ENCODE measurements around the gene SETDB1. TPM values are rescaled to one million over a fixed set of nuclear protein-coding genes. Genes with fewer than 3 reads are reported as not detected.

Gene SETDB1
- 22.7 to 28.1 TPM (median 23.0 TPM) in 5 replicates for total RNA-seq (2022; extraction: Qiagen RNA extraction; ENCODE audit: low read depth)

DNA sequence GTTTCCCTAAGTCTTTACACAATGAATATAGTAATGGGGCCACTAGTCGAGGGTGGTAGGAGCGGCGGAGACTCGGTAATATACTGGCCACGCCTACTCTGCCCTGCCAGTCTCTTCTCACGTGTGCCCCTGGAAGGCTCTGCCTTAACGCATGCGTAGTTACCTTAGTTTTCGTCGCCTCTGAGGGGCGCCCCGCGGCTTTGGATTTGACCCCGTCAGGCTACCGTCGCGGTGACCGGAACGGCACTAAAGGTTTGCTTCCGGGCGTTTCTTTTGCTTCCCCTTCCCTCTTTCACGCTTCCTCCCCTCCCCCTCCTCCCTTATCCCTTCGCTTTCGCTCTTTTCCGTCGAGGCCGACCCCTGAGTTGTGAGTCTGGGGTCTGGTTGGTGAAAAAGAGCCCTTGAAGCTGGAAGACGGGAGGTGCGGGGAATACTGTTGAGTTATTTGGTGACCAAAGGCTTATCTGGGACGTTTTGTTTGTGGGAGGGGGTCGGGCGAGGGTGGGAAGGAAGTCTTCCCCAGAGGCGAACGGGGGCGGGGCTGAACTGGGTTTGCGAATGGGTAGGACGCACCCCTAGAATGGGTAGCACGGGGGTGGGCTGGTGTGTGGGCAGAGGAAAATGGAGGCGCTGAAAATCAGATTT lies at the start of gene SETDB1:
Gene SETDB1, plus strand, starts transcription at position 267 of the 645 bp plus-strand sequence. CDS start 1,352 bp downstream, outside the sequence.

DNA sequence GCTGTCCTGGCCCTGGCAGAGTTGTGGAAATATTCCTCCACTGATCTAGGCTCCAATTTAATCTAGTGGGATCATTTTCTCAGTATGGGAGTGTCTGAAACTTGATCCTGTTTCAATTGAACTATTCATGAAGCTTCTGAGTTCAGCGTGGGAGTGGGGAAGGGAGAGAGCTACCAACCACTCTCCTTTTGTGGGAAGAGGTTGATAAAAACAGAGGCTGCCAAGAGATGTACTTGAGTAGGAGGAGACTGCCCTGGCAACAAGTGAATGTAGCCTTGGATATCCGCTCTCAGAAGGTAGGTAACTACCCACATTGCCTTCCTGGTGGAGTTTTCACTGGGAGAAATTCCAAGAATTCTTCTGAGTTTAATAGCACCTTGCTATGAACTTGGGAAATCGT lies 39.1 kb upstream of the SETDB1 start, which contains the start of gene CTXND2:
Gene CTXND2, plus strand, starts transcription at position 119 of the 400 bp plus-strand sequence. CDS start 25,179 bp downstream, outside the sequence.

DNA sequence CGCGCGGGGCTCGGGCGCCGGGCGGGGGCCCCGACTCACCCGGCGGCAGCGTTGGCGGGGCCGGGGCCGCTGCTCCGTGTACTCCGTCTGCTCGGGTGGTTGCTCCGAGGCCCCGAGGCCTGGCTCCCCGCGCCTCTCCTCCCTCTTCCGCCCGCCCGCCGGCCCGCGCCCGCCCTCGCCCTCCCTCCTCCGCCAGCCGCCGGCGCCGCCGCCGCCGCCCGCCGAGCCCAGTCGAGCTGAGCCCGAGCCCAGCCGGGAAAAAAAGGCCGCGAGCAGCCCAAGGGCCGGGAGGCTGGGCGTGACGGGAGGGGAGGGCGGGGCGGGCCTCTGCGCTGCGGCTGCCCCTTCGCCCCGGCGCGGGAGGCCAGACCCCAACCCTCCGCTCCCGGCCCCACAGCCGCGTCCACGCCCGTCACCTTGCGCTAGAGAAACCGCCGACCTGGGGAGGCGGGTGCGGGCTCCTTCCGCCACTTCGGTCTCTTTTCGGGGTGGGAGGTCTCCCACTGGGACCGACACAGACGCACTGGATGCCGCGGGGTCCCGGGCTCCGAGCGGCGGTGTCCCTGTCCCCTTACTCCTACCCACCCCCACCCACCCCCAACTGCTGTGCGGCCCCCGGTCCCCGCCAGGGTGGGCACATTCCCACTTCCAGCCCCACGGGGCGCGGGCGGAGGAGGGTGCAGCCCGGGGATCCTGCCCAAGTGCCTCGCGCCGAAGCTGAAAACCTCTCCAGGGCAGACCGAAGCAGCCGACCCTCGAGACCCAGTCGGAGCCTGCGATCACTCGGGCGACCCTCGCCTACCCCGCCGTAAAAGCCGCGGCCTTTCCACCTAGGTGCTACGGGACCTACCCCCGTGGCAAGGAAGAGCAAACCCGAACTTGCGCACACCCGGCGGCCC lies 48.7 kb downstream of the SETDB1 start, which contains the start of gene CERS2:
Gene CERS2, minus strand, starts transcription at position 256 of the 899 bp plus-strand sequence. CDS start 5,745 bp downstream, outside the sequence.

DNA sequence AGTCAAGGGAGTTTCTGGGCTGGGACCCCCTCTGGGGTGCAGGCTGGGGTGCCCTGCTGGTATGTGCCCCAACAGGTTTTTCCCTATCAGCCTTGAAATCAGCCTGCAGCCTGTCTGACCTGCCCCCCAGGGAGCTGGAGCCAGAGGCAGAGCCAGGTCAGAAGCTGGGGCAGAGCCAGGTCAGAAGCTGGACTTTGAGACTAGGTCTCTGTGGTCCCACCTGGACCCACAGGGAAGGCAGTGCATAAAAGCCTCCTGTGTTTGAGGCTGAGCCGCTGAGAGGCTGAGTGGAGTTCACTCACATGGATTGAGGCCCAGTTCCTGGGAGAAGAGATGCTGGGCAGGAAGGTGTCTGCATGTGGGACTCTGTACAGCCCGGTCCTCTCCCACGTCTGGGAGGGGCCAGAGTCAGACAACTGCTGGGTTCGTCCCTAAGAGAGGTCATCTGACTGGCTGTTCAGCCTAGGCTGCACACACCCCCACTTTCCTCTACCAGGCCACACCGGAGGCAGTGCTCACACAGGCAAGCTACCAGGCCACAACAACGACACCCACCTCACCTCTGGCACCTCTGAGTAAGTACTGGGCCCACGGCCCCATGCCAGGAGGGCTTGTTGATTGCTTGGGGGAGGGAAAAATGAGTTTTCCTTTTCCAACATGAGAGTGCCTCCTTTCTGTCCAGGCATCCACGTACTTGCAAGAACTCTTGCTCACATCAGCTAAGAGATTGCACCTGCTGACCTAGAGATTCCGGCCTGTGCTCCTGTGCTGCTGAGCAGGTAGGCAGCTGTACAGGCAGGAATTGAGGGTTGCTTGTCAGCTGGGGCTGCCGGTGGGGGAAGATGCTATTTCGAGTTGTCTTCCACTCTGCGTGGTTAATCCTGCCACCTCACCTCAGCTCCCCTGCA lies 55.9 kb downstream of the SETDB1 start, which contains the start of gene ANXA9:
Gene ANXA9, plus strand, starts transcription at position 488 of the 908 bp plus-strand sequence. CDS start 814 bp downstream, outside the sequence.

DNA sequence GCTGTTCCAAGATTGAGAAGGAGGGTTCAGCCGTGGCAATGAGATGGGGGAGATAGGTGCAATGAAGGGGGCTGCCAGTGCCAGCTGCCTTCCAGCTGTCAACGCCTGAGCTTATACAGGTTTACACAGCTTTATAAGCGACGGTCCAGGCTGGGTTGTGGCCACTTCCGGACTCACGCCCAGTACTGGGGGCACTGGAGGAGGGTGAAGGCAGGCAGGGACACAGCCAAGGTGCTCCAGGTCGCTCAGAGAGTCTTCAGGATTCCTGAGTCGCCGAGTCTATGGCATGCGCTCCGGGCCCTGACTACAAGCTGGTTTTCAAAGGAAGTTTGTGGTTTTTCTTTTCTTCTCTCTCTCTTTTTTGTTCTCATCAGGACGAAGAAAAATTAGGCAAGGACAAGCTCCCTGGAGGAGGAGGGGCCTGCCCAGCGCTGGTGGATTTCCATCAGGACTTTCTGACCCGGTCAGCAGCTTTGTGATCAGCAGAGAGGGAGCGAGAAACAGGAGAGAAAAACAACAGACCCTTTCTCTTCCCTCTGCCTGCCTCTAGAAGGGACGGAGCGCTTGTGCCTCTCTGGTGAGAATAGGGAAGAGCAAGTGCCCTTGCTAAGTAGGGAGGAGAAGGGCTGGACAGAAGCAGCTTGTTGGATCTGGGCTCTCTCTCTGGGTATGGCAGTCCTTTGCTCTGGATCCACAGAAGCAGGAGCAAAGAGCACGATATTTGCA lies 80.3 kb downstream of the SETDB1 start, which contains the start of gene MINDY1:
Gene MINDY1, minus strand, starts transcription at position 576 of the 726 bp plus-strand sequence. CDS start 4,285 bp downstream, outside the sequence.

DNA sequence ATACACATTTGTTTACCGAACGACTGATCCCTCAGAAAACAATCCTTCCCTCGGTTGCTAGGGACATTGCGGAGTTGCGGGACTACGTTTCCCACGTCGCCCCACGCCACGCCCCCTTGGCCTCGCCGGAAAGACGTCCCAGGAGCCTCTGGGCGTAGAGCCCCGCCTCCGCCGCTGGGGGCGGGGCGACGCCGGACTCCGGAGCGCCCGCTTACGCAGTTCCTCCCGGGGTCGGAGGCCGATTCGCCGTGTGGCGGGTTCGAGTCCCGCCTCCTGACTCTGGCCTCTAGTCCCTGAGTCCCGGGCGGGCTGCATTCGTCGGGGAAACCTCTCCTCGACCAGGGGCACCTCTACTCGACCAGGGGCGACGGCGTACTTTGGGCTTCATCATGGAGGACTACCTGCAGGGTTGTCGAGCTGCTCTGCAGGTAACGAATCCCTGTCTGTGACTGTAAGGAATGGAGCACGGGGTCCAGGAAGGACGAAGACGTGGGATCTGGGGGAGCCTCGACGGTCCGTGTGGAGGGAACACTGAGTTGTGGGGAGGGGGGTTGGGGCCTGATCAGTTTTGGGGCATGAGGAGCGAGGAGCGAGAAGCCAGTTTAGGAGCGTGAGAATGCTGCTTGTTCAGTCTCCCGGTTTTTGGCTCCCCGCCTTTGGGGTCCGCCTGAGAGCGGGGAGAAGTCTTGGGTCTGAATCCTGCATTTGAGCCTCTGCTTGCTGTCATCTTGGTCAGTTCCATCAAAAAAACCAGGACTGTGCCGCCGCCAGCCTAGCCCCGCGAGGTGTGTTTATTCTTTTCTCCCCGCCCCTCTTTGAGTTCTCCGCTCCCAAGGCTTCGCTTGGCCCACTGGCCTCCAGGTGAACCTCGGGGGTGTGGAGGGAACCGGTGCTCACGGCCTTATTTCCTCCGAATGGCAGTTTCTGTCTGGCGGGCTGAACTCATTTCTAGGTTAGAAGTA lies 82.4 kb downstream of the SETDB1 start, which contains the start of gene PRUNE1:
Gene PRUNE1, plus strand, starts transcription at position 206 of the 962 bp plus-strand sequence. Its CDS starts 184 bp downstream, at position 390.

Other genes with a start within 250 kb of the SETDB1 start
- 10.5 to 15.9 TPM (median 15.4 TPM) in 5 replicates for gene GOLPH3L, start 229.2 kb upstream of the SETDB1 start, total RNA-seq (2022; extraction: Qiagen RNA extraction; ENCODE audit: low read depth)
- 3.0 to 8.1 TPM (median 7.7 TPM) in 5 replicates for gene HORMAD1, start 205.5 kb upstream of the SETDB1 start, total RNA-seq (2022; extraction: Qiagen RNA extraction; ENCODE audit: low read depth)
- gene CTSS, start 160.6 kb upstream of the SETDB1 start, total RNA-seq (2022; extraction: Qiagen RNA extraction; ENCODE audit: low read depth): 13.6 to 20.4 TPM (median 19.9 TPM) in 5 replicates
- gene CTSK, start 118.1 kb upstream of the SETDB1 start, total RNA-seq (2022; extraction: Qiagen RNA extraction; ENCODE audit: low read depth): 1.3 to 2.3 TPM (median 1.5 TPM) in 5 replicates
- 10.7 to 12.2 TPM (median 12.0 TPM) in 5 replicates for gene ARNT, start 49.8 kb upstream of the SETDB1 start, total RNA-seq (2022; extraction: Qiagen RNA extraction; ENCODE audit: low read depth)
- gene CTXND2, start 39.2 kb upstream of the SETDB1 start, total RNA-seq (2022; extraction: Qiagen RNA extraction; ENCODE audit: low read depth): not detected in 5 replicates
- gene CERS2, start 48.5 kb downstream of the SETDB1 start, total RNA-seq (2022; extraction: Qiagen RNA extraction; ENCODE audit: low read depth): 240 to 250 TPM (median 247 TPM) in 5 replicates
- gene ANXA9, start 55.9 kb downstream of the SETDB1 start, total RNA-seq (2022; extraction: Qiagen RNA extraction; ENCODE audit: low read depth): 0.54 to 1.3 TPM (median 0.70 TPM) in 5 replicates
- 2.2 to 3.4 TPM (median 2.7 TPM) in 5 replicates for gene MINDY1, start 80.5 kb downstream of the SETDB1 start, total RNA-seq (2022; extraction: Qiagen RNA extraction; ENCODE audit: low read depth)
- 11.4 to 16.9 TPM (median 14.9 TPM) in 5 replicates for gene PRUNE1, start 82.1 kb downstream of the SETDB1 start, total RNA-seq (2022; extraction: Qiagen RNA extraction; ENCODE audit: low read depth)
- gene BNIPL, start 110.2 kb downstream of the SETDB1 start, total RNA-seq (2022; extraction: Qiagen RNA extraction; ENCODE audit: low read depth): 0.06 to 0.20 TPM (median 0.13 TPM) in 4 of 5 replicates, not detected in the other
- 4.7 to 8.8 TPM (median 7.3 TPM) in 5 replicates for gene C1orf56, start 121.4 kb downstream of the SETDB1 start, total RNA-seq (2022; extraction: Qiagen RNA extraction; ENCODE audit: low read depth)
- 70.2 to 82.4 TPM (median 75.5 TPM) in 5 replicates for gene CDC42SE1, start 133.3 kb downstream of the SETDB1 start, total RNA-seq (2022; extraction: Qiagen RNA extraction; ENCODE audit: low read depth)
- 10.3 to 19.6 TPM (median 18.6 TPM) in 5 replicates for gene MLLT11, start 134.0 kb downstream of the SETDB1 start, total RNA-seq (2022; extraction: Qiagen RNA extraction; ENCODE audit: low read depth)
- gene GABPB2, start 144.4 kb downstream of the SETDB1 start, total RNA-seq (2022; extraction: Qiagen RNA extraction; ENCODE audit: low read depth): 3.3 to 3.8 TPM (median 3.4 TPM) in 5 replicates
- gene SEMA6C, start 220.3 kb downstream of the SETDB1 start, total RNA-seq (2022; extraction: Qiagen RNA extraction; ENCODE audit: low read depth): 1.1 to 1.6 TPM (median 1.3 TPM) in 5 replicates
- gene TNFAIP8L2, start 230.3 kb downstream of the SETDB1 start, total RNA-seq (2022; extraction: Qiagen RNA extraction; ENCODE audit: low read depth): not detected in 5 replicates
- gene LYSMD1, start 239.5 kb downstream of the SETDB1 start, total RNA-seq (2022; extraction: Qiagen RNA extraction; ENCODE audit: low read depth): 5.7 to 9.4 TPM (median 6.1 TPM) in 5 replicates
- gene SCNM1, start 239.8 kb downstream of the SETDB1 start, total RNA-seq (2022; extraction: Qiagen RNA extraction; ENCODE audit: low read depth): 43.6 to 49.9 TPM (median 48.2 TPM) in 5 replicates
- 0.29 TPM in 1 of 5 replicates, not detected in the others for gene TMOD4, start 249.6 kb downstream of the SETDB1 start, total RNA-seq (2022; extraction: Qiagen RNA extraction; ENCODE audit: low read depth)